HepG2 (cell line): Measurements from ENCODE around the gene DNM3. TPM values are rescaled to one million over a fixed set of nuclear protein-coding genes. Genes with fewer than 3 reads are reported as not detected.

Source experiments
- ATAC-seq: fragments of 200-7000 bp; cut with Tn5 transposase; 3 replicates; pipeline ENCODE4 v1.9.1; 2020; ENCODE audit warnings: mild to moderate bottlenecking, moderate library complexity
- BruUV-seq: library from RNA; stranded (reverse); fragments of 400-500 nt; replicated peaks from 2 replicates; lab custom pipeline; 2021; lab: Mats Ljungman, UMichigan
- CTCF ChIA-PET: fragments of 300-600 bp; formaldehyde crosslinking; extraction: SDS; loops from one replicate; lab custom pipeline; 2021; ENCODE audit warnings: low total read pairs, inconsistent platforms, low intra/inter-chr PET ratio; lab: Yijun Ruan, JAX
- POLR2A ChIA-PET: fragments of 350-600 bp; sonication (Branson Sonifier 250); formaldehyde crosslinking; loops from one replicate; lab custom pipeline; 2020; ENCODE audit warnings: antibody characterized with exemption, inconsistent platforms; lab: Yijun Ruan, JAX
- DNase-seq: peaks from one replicate; pipeline ENCODE4 v3.0.0-alpha.2; 2015; ENCODE audit warnings: low spot score
- FAIRE-seq: peaks from 3 replicates; lab custom pipeline; 2011; peaks lifted over from hg19 to GRCh38; lab: Jason Lieb, UNC
- H2AFZ ChIP-seq: one replicate; pipeline ENCODE4 v1.6.1; 2011; ENCODE audit warnings: low read length, inconsistent platforms
- H3K27ac ChIP-seq: fragments of 300-600 bp; 3 replicates; pipeline ENCODE4 v1.8.0; 2011; ENCODE audit warnings: mixed run types, mild to moderate bottlenecking, mixed read lengths, low read length, inconsistent platforms; ENCODE audit not compliant: insufficient read depth; ENCODE audit errors: extremely low read length
- H3K27me3 ChIP-seq, 2 experiments: fragments of 200-600 bp in 1 of 2; 2 replicates in 1 of 2; 3 replicates in 1 of 2; pipeline versions ENCODE4 v1.6.0 to v1.8.0; 2011; ENCODE audit warnings: low read length in 2 of 2, mild to moderate bottlenecking in 2 of 2, moderate library complexity in 2 of 2, inconsistent platforms in 1 of 2; ENCODE audit not compliant: insufficient read depth in 2 of 2, control insufficient read depth in 1 of 2
- H3K36me3 ChIP-seq, 2 experiments: fragments of 200-600 bp in 1 of 2; replicated peaks in 1 of 2; 2 replicates in 1 of 2; 3 replicates in 1 of 2; pipeline versions ENCODE4 v1.5.1 to v1.8.0; 2011; ENCODE audit warnings: low read length in 2 of 2, inconsistent platforms in 1 of 2; ENCODE audit not compliant: insufficient read depth in 2 of 2, control insufficient read depth in 1 of 2
- H3K4me1 ChIP-seq: 2 replicates; pipeline ENCODE4 v1.5.1; 2012; ENCODE audit warnings: low read length, inconsistent platforms; ENCODE audit not compliant: insufficient read depth
- H3K4me2 ChIP-seq: 2 replicates; pipeline ENCODE4 v1.6.0; 2011; ENCODE audit warnings: low read depth, low read length, inconsistent platforms
- H3K4me3 ChIP-seq, 3 experiments: fragments of 200-600 bp in 1 of 3; sonication (generic), shearing (Covaris generic) in 1 of 3; replicated peaks in 1 of 3; 2 replicates each; pipeline ENCODE4 v1.5.1; 2011 to 2016; ENCODE audit warnings: low read length in 3 of 3, inconsistent platforms in 2 of 3, low read depth in 2 of 3, mild to moderate bottlenecking in 2 of 3, control low read depth in 1 of 3, mixed read lengths in 1 of 3; ENCODE audit not compliant: insufficient read depth in 1 of 3
- H3K79me2 ChIP-seq: one replicate; pipeline ENCODE4 v1.6.1; 2011; ENCODE audit warnings: low read length, inconsistent platforms; ENCODE audit not compliant: insufficient read depth
- H3K9ac ChIP-seq: 2 replicates; pipeline ENCODE4 v1.6.0; 2011; ENCODE audit warnings: mild to moderate bottlenecking, low read depth, low read length, inconsistent platforms; ENCODE audit not compliant: insufficient read depth
- H3K9me3 ChIP-seq: 2 replicates; pipeline ENCODE4 v1.5.1; 2012; ENCODE audit warnings: mild to moderate bottlenecking, low read length
- H4K20me1 ChIP-seq: 2 replicates; pipeline ENCODE4 v1.6.0; 2011; ENCODE audit warnings: inconsistent platforms, mild to moderate bottlenecking, low read length, moderate library complexity; ENCODE audit not compliant: insufficient read depth
- FOXP1 ChIP-seq, 2 experiments: fragments of 450-650 bp in 1 of 2; IDR thresholded peaks; 2 replicates each; pipeline ENCODE4 v1.6.1; 2017 to 2018; ENCODE audit warnings: antibody characterized with exemption in 1 of 2
- NCOA1 ChIP-seq: sonication (generic); formaldehyde crosslinking; IDR thresholded peaks from 2 replicates; pipeline ENCODE4 v1.9.0; 2021; ENCODE audit warnings: missing genetic modification reagents
- SATB2 ChIP-seq: sonication (generic); formaldehyde crosslinking; IDR thresholded peaks from 2 replicates; pipeline ENCODE4 v1.5.0; 2020; ENCODE audit warnings: missing genetic modification reagents
- USF2 ChIP-seq, 2 experiments: sonication (generic) in 1 of 2; formaldehyde crosslinking in 1 of 2; IDR thresholded peaks; 2 replicates each; pipeline versions ENCODE4 v1.5.1 to v1.6.1; 2011 to 2020; ENCODE audit warnings: borderline replicate concordance in 1 of 2, low read depth in 1 of 2, low read length in 1 of 2, mild to moderate bottlenecking in 1 of 2, missing genetic modification reagents in 1 of 2, moderate library complexity in 1 of 2
- ZBTB20 ChIP-seq: sonication (generic); formaldehyde crosslinking; IDR thresholded peaks from 2 replicates; pipeline ENCODE4 v1.8.1; 2023; ENCODE audit warnings: missing genetic modification reagents, low read depth, mild to moderate bottlenecking, borderline replicate concordance
- ZC3H4 ChIP-seq: sonication (generic); formaldehyde crosslinking; IDR thresholded peaks from 2 replicates; pipeline ENCODE4 v1.4.0; 2020; ENCODE audit warnings: missing genetic modification reagents, borderline replicate concordance
- ZNF33B ChIP-seq: sonication (generic); formaldehyde crosslinking; IDR thresholded peaks from 2 replicates; pipeline ENCODE4 v1.5.1; 2020; ENCODE audit warnings: mild to moderate bottlenecking, missing genetic modification reagents
- ZNF431 ChIP-seq: sonication (generic); formaldehyde crosslinking; IDR thresholded peaks from 2 replicates; pipeline ENCODE4 v1.9.0; 2022; ENCODE audit warnings: missing genetic modification reagents, low read depth, mild to moderate bottlenecking, borderline replicate concordance
- ZNF766 ChIP-seq: sonication (generic); formaldehyde crosslinking; IDR thresholded peaks from 2 replicates; pipeline ENCODE4 v1.5.0; 2020; ENCODE audit warnings: missing genetic modification reagents, borderline replicate concordance
- ZSCAN21 ChIP-seq: sonication (generic); formaldehyde crosslinking; IDR thresholded peaks from 2 replicates; pipeline ENCODE4 v1.8.0; 2022; ENCODE audit warnings: mild to moderate bottlenecking, missing genetic modification reagents, moderate library complexity, borderline replicate concordance
- WGBS: methylation state at CpG from one replicate; pipeline ENCODE4 v1.1.6; 2017; ENCODE audit warnings: low lambda C conversion rate; 5-methylcytosine and 5-hydroxymethylcytosine counted together
- in situ Hi-C: cut with HindIII; loops from 2 replicates; pipeline ENCODE4 v1.10.0; 2017; ENCODE audit warnings: low pct_unique_long_range_greater_than_20kb; ENCODE audit not compliant: extremely low pct_ligation_motif_present
- intact Hi-C: fragments of 100-400 bp; cut with micrococcal nuclease; formaldehyde crosslinking; loops from one replicate; pipeline ENCODE4 v1.10.0; 2022; ENCODE audit not compliant: unreplicated experiment
- polyA plus RNA-seq, 8 experiments: library from polyadenylated mRNA; depleted of rRNA in 3 of 8; stranded (reverse) in 7 of 8; unstranded in 1 of 8; fragments of >200 nt; fragmentation: Illumina TruSeq in 4 of 8; extraction: Trizol in 4 of 8; gene quantifications; 2 replicates each; pipeline versions ENCODE4 v1.2.1 to v1.2.3, GENCODE V29; 2011 to 2016; ENCODE audit warnings: low read depth in 4 of 8, missing spikeins in 1 of 8, mixed read lengths in 1 of 8; ENCODE audit not compliant: insufficient read depth in 1 of 8
- total RNA-seq, 5 experiments: library from RNA; depleted of rRNA; stranded (reverse); fragments of >200 nt; fragmentation: Illumina TruSeq; extraction: Trizol; gene quantifications; 2 replicates each; pipeline ENCODE4 v1.2.3, GENCODE V29; 2016; ENCODE audit warnings: low read depth in 1 of 5
- TF ChIP-seq, protein P1 (sequence below): fragments of 450-650 bp; IDR thresholded peaks from 2 replicates; pipeline ENCODE4 v1.6.1; 2016

Gene DNM3
- total and polyA plus RNA-seq, 2 of the 13 experiments (the other 11 are each of a cell fraction or from before 2014, with no cell fraction given): 0.05 TPM; not detected in 1

GRCh38 chr1:171803461-171804022 is 37.8 kb upstream of the DNM3 start:
- intact Hi-C loops (no loop called here), in situ Hi-C loops (loop anchor here (5.0 kb wide), 1 partner anchor 179 kb away; no protein-coding TSS in a partner anchor)
- BruUV-seq: no TSS peak
- Histone ChIP-seq H3K9me3 (no peaks in the 10 kb centered on the region), H2AFZ (no peak overlapping the region), H4K20me1 (no peaks in the 10 kb centered on the region), H3K4me3 (no peak overlapping the region), H3K27ac (no peak overlapping the region), H3K4me2 (no peak overlapping the region), H3K4me1 (no peaks in the 10 kb centered on the region), H3K9ac (no peak overlapping the region), H3K36me3 (no peaks in the 10 kb centered on the region; a peak in 1 of 5 replicates), H3K79me2 (no peaks in the 10 kb centered on the region), H3K27me3 (no peaks in the 10 kb centered on the region)
- no peak for DNase-seq
- no peak for ATAC-seq
- FAIRE-seq: no peak
- WGBS: 60% methylated on average over 11 of the region's 17 CpGs
- CTCF ChIA-PET: no interaction called here
- POLR2A ChIA-PET: no interaction called here
- TF ChIP-seq ZC3H4 (no peak), FOXP1 (IDR thresholded peaks at IDR 0.05) (no peak), FOXP1 (CRISPR knock-in tag; IDR thresholded peaks at IDR 0.05) (no peak), SATB2 (CRISPR knock-in tag) (no peak), USF2 (IDR thresholded peaks at IDR 0.05; ENCODE audit: low read depth, low read length) (no peak), USF2 (CRISPR knock-in tag; IDR thresholded peaks at IDR 0.05; ENCODE audit: borderline replicate concordance) (no peak), NCOA1 (CRISPR knock-in tag) (no peak), ZBTB20 (CRISPR knock-in tag) (no peak), ZNF33B (no peak), ZNF431 (CRISPR knock-in tag) (no peak), ZNF766 (no peak), ZSCAN21 (CRISPR knock-in tag) (no peak)
- TF ChIP-seq, protein P1, sequence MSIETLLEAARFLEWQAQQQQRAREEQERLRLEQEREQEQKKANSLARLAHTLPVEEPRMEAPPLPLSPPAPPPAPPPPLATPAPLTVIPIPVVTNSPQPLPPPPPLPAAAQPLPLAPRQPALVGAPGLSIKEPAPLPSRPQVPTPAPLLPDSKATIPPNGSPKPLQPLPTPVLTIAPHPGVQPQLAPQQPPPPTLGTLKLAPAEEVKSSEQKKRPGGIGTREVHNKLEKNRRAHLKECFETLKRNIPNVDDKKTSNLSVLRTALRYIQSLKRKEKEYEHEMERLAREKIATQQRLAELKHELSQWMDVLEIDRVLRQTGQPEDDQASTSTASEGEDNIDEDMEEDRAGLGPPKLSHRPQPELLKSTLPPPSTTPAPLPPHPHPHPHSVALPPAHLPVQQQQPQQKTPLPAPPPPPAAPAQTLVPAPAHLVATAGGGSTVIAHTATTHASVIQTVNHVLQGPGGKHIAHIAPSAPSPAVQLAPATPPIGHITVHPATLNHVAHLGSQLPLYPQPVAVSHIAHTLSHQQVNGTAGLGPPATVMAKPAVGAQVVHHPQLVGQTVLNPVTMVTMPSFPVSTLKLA: no peak
